ENCODE data around the gene TKTL1. TPM values are rescaled to one million over a fixed set of nuclear protein-coding genes. Genes with fewer than 3 reads are reported as not detected.

Gene TKTL1
- total RNA-seq, 2 experiments from 2014 or later, result 1.7 to 2.3 TPM

DNA sequence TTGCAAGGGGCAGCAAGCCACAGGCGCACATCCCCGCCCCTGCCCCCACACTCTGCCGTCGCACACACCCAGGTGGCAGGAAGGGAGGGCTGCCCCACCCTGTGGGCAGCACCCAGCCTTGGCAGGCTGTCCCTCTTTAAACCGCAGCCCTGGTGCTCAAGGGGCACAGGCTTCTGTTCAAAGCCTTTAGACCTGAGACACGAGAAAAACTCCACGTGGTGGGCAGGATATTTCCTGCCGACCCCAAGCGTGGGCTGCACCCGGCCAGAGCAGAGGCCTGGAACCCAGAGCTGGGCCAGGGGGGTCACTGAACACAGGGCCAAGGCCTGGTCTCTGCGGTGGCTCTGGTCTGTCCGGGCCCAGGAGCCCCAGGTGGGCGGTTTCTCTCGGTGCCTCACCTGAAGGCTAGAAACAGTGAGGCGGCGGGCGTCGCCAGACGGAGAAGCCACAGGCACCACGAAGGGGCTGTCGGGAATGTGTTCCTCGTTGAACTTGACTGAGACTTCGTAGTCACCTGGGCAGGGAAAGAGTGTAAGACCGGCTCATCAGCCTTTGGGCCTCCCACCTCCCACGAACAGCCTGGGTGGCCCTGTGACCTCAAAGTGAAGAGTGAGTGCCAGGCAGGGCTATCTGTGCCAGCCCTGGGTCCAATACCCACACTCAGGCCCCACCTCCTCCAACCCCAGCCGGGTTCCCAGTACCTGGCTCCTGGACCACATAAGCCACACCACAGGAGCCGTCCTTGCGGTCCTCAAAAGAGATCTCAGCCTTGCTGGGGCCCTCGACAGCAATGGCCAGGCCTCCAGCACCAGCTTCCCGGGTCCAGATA is 55.8 kb downstream of the TKTL1 start:
- Histone ChIP-seq H3K4me3 (ENCODE audit: low read length) (peak overlapping the region; percentile 3), H3K4me1 (ENCODE audit: insufficient read depth, low read length) (peaks cover 93% of the 10 kb centered on the region), H3K36me3 (ENCODE audit: insufficient read depth, low read length) (peaks cover 83% of the 10 kb centered on the region), H3K27me3 (ENCODE audit: control insufficient read depth in 1 of 2, insufficient read depth in 2 of 2, low read length in 2 of 2) (no peaks in the 10 kb centered on the region), H3K9me3 (ENCODE audit: control insufficient read depth in 1 of 2, insufficient read depth in 1 of 2, low read length in 2 of 2) (peaks cover 0 to 4% of the 10 kb centered on the region in 2 experiments), H3K27ac (ENCODE audit: low read depth in 1 of 2, low read length in 2 of 2) (peak overlapping the region; percentile 53 to 55)
- ChIA-PET CTCF (no interaction called here), POLR2A (no interaction called here)
- Mint-ChIP-seq H3K36me3 (ENCODE audit: low read depth) (peaks cover 64% of the 10 kb centered on the region), H3K27me3 (no peaks in the 10 kb centered on the region), H3K4me1 (ENCODE audit: low read depth) (peaks cover 27% of the 10 kb centered on the region), H3K4me3 (peak overlapping the region; percentile 48), H3K27ac (peak overlapping the region; percentile 85), H3K9me3 (no peaks in the 10 kb centered on the region)
- peak in 10 of 14 experiments; percentile 28 to 81 (median 48) for DNase-seq
- TF ChIP-seq, protein P1, sequence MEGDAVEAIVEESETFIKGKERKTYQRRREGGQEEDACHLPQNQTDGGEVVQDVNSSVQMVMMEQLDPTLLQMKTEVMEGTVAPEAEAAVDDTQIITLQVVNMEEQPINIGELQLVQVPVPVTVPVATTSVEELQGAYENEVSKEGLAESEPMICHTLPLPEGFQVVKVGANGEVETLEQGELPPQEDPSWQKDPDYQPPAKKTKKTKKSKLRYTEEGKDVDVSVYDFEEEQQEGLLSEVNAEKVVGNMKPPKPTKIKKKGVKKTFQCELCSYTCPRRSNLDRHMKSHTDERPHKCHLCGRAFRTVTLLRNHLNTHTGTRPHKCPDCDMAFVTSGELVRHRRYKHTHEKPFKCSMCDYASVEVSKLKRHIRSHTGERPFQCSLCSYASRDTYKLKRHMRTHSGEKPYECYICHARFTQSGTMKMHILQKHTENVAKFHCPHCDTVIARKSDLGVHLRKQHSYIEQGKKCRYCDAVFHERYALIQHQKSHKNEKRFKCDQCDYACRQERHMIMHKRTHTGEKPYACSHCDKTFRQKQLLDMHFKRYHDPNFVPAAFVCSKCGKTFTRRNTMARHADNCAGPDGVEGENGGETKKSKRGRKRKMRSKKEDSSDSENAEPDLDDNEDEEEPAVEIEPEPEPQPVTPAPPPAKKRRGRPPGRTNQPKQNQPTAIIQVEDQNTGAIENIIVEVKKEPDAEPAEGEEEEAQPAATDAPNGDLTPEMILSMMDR (IDR thresholded peaks at IDR 0.05), result no peak
- intact Hi-C loops (cut with DNase I, micrococcal nuclease), result no loop called here
- ATAC-seq (ENCODE audit: poor library complexity), result peak; percentile 41

DNA sequence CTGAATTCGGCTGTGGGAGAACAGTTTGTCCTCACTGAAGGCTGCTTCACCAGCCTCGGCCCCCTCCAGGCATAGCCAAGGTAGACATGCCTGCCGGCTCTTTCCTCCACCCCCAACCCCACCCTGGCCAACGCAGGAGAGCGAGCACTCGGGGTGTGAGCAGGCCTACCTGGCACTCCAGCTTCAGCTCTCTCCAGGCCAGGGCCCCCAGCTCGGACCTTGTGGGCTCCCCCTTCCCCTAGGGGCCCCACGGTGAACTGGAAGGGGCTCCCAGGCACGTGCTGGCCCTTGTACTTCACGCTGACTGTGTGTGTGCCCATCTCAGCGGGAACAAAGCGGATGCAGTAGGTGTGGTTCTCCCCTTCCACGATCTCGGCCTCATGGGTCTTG is 56.4 kb downstream of the TKTL1 start:
- ChIA-PET POLR2A (no interaction called here), CTCF (no interaction called here)
- H3K27ac Mint-ChIP-seq, result peak overlapping the region; percentile 85
- H3K36me3 ChIP-seq (ENCODE audit: insufficient read depth, low read length), result peaks cover 90% of the 10 kb centered on the region
- TF ChIP-seq, protein P1 (IDR thresholded peaks at IDR 0.05), result no peak
- peaks cover 26% of the 10 kb centered on the region for H3K4me1 Mint-ChIP-seq (ENCODE audit: low read depth)
- H3K4me1 ChIP-seq (ENCODE audit: insufficient read depth, low read length), result peaks cover 99% of the 10 kb centered on the region
- H3K9me3 ChIP-seq (ENCODE audit: control insufficient read depth in 1 of 2, insufficient read depth in 1 of 2, low read length in 2 of 2), result peaks cover 0 to 4% of the 10 kb centered on the region in 2 experiments
- intact Hi-C loops (cut with DNase I, micrococcal nuclease), result no loop called here
- H3K4me3 ChIP-seq (ENCODE audit: low read length), result no peak overlapping the region
- H3K27me3 Mint-ChIP-seq, result no peaks in the 10 kb centered on the region
- peak overlapping the region; percentile 53 to 55 for H3K27ac ChIP-seq (ENCODE audit: low read depth in 1 of 2, low read length in 2 of 2)
- peaks cover 66% of the 10 kb centered on the region for H3K36me3 Mint-ChIP-seq (ENCODE audit: low read depth)
- DNase-seq, result peak in 1 of 14 experiments; percentile 3
- peak; percentile 4 for ATAC-seq (ENCODE audit: poor library complexity)
- no peaks in the 10 kb centered on the region for H3K9me3 Mint-ChIP-seq
- peak overlapping the region; percentile 48 for H3K4me3 Mint-ChIP-seq
- H3K27me3 ChIP-seq (ENCODE audit: control insufficient read depth in 1 of 2, insufficient read depth in 2 of 2, low read length in 2 of 2), result no peaks in the 10 kb centered on the region

DNA sequence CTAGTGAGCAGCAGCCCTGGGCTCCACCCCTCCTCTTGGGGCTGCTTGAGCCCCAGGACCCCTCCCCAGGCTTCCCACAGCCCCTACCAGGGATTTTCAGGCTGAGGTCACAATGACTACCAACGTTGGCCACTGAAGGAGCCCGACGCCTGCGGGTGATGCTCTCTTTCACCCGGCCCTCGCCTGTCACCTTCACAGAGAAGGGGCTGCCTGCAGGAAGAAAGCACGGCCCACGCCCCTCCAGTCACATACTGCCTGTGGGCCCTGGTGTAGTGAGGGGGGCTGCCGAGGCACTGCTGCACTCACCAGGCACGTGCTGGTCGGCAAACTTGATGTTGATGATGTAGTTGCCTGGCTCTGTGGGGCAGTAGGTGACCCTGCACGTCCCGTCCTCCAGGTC is 56.9 kb downstream of the TKTL1 start:
- ATAC-seq (ENCODE audit: poor library complexity) (no peak), DNase-seq (peak in 1 of 14 experiments; percentile 0)
- TF ChIP-seq, protein P1 (IDR thresholded peaks at IDR 0.05), result no peak
- intact Hi-C loops (cut with DNase I, micrococcal nuclease), result no loop called here
- peaks cover 99% of the 10 kb centered on the region for H3K4me1 ChIP-seq (ENCODE audit: insufficient read depth, low read length)
- peaks cover 21% of the 10 kb centered on the region for H3K4me1 Mint-ChIP-seq (ENCODE audit: low read depth)
- POLR2A ChIA-PET, result no interaction called here
- CTCF ChIA-PET, result no interaction called here
- H3K36me3 ChIP-seq (ENCODE audit: insufficient read depth, low read length), result peaks cover 94% of the 10 kb centered on the region
- peaks cover 0 to 4% of the 10 kb centered on the region in 2 experiments for H3K9me3 ChIP-seq (ENCODE audit: control insufficient read depth in 1 of 2, insufficient read depth in 1 of 2, low read length in 2 of 2)
- no peaks in the 10 kb centered on the region for H3K9me3 Mint-ChIP-seq
- H3K27me3 ChIP-seq (ENCODE audit: control insufficient read depth in 1 of 2, insufficient read depth in 2 of 2, low read length in 2 of 2), result no peaks in the 10 kb centered on the region
- peak overlapping the region; percentile 15 to 53 for H3K27ac ChIP-seq (ENCODE audit: low read depth in 1 of 2, low read length in 2 of 2)
- peaks cover 66% of the 10 kb centered on the region for H3K36me3 Mint-ChIP-seq (ENCODE audit: low read depth)
- H3K27ac Mint-ChIP-seq, result no peak overlapping the region
- H3K27me3 Mint-ChIP-seq, result no peaks in the 10 kb centered on the region
- H3K4me3 Mint-ChIP-seq, result no peak overlapping the region
- no peak overlapping the region for H3K4me3 ChIP-seq (ENCODE audit: low read length)
